OCI-LY1 (cell line): Measurements from ENCODE around the gene BPIFA2.

Experiments used
- CTCF ChIP-seq: fragments of 200-600 bp; sonication (generic), shearing (Covaris generic); IDR thresholded peaks from 2 replicates; pipeline ENCODE4 v1.5.1; 2017; ENCODE audit warnings: mild to moderate bottlenecking, antibody characterized with exemption, low read length, moderate library complexity, mixed read lengths
- EZH2 ChIP-seq: fragments of 200-600 bp; sonication (generic), shearing (Covaris generic); IDR thresholded peaks from 2 replicates; pipeline ENCODE4 v1.8.0; 2017; ENCODE audit warnings: borderline replicate concordance, mixed run types, mild to moderate bottlenecking, antibody characterized with exemption, low read length, moderate library complexity, mixed read lengths

GRCh38 chr20:33132513-33133372 lies 35.2 kb upstream of the BPIFA2 start:
- TF ChIP-seq EZH2 (no peak), CTCF (no peak)
